Measurements from ENCODE around the gene TMEM190.

DNA sequence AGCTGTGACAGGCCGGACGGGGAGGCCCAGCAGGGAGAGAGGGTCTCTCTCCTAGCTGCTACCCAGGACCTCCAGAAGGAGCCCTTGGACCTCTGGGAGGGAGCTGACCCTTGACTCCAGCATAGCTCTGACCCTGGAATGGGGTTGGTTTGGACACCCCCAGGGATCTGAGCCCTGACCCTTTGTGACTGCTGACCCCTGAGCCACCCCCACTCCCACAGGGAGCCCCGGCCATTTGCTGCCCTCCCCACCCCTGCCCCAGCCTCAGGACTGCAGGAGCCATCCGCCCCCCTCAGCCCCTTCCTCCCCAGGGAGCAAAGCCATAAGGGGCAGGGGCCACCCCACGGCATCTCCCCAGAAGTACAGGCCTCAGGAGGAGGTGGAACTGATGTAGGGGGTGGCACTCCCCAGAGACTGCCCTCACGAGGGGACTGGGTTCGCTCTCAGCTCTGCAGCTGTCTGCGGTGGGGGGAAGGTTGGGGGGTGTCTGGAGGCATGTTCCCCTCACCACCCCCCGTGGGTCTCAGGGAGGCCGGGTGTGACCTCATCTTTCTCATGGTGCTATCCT, 29.1 kb upstream of the TMEM190 start:
- TF ChIP-seq, protein P1, sequence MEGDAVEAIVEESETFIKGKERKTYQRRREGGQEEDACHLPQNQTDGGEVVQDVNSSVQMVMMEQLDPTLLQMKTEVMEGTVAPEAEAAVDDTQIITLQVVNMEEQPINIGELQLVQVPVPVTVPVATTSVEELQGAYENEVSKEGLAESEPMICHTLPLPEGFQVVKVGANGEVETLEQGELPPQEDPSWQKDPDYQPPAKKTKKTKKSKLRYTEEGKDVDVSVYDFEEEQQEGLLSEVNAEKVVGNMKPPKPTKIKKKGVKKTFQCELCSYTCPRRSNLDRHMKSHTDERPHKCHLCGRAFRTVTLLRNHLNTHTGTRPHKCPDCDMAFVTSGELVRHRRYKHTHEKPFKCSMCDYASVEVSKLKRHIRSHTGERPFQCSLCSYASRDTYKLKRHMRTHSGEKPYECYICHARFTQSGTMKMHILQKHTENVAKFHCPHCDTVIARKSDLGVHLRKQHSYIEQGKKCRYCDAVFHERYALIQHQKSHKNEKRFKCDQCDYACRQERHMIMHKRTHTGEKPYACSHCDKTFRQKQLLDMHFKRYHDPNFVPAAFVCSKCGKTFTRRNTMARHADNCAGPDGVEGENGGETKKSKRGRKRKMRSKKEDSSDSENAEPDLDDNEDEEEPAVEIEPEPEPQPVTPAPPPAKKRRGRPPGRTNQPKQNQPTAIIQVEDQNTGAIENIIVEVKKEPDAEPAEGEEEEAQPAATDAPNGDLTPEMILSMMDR (IDR thresholded peaks at IDR 0.05), result no peak
- no peak for TF ChIP-seq EP300 (IDR thresholded peaks at IDR 0.05)
- TF ChIP-seq POLR2A (IDR thresholded peaks at IDR 0.05), result no peak
- no peak for TF ChIP-seq POLR2AphosphoS5 (IDR thresholded peaks at IDR 0.05)

Data from suprapubic skin (tissue), 4 donors.